Thyroid gland (tissue), 4 donors: ENCODE measurements around the gene B3GNT5. TPM values are rescaled to one million over a fixed set of nuclear protein-coding genes. Genes with fewer than 3 reads are reported as not detected.
A peak's percentile ranks its signal among the peaks of the same experiment; 100 is the strongest.

Source experiments
- DNase-seq, 2 donors: peaks; one replicate each; pipeline ENCODE4 v3.0.0-alpha.2; 2019
- H3K27ac ChIP-seq, 3 donors: fragments of 200-600 bp; sonication (generic); 1 replicate in 2 of 3; 2 replicates in 1 of 3; pipeline ENCODE4 v1.5.1; 2016 to 2019; ENCODE audit warnings: mild to moderate bottlenecking in 1 of 3, moderate library complexity in 1 of 3
- H3K27me3 ChIP-seq: fragments of 200-600 bp; sonication (generic); one replicate; pipeline ENCODE4 v1.5.1; 2019
- H3K36me3 ChIP-seq, 2 donors: fragments of 200-600 bp; sonication (generic); one replicate each; pipeline ENCODE4 v1.5.1; 2016 to 2019
- H3K4me1 ChIP-seq, 2 donors: fragments of 200-600 bp; sonication (generic); one replicate each; pipeline ENCODE4 v1.5.1; 2017 to 2019
- H3K4me3 ChIP-seq, 3 donors: fragments of 200-600 bp; sonication (generic); replicated peaks in 1 of 3; 1 replicate in 2 of 3; 2 replicates in 1 of 3; pipeline ENCODE4 v1.5.1; 2016; ENCODE audit warnings: mild to moderate bottlenecking in 1 of 3
- H3K9me3 ChIP-seq: fragments of 200-600 bp; sonication (generic); one replicate; pipeline ENCODE4 v1.5.1; 2017
- POLR2A ChIP-seq, 2 donors: fragments of 450-650 bp; IDR thresholded peaks; one replicate each; pipeline ENCODE4 v1.6.1; 2017; ENCODE audit warnings: antibody characterized with exemption in 2 of 2, mild to moderate bottlenecking in 2 of 2, moderate library complexity in 1 of 2
- WGBS, 2 donors: methylation state at CpG; one replicate each; pipeline ENCODE4 v1.1.5; 2017; 5-methylcytosine and 5-hydroxymethylcytosine counted together
- intact Hi-C: fragments of 100-400 bp; cut with DNase I; formaldehyde crosslinking; loops from one replicate; pipeline ENCODE4 v1.15.1; 2023
- total RNA-seq, 4 donors: library from RNA; depleted of rRNA; stranded (reverse); fragments of >200 nt; gene quantifications; one replicate each; pipeline ENCODE4 v1.2.3, GENCODE V29; 2016
- TF ChIP-seq, protein P1 (sequence below), 6 experiments: fragments of 200-600 bp in 3 of 6; fragments of 450-650 bp in 3 of 6; sonication (generic) in 3 of 6; IDR thresholded peaks; one replicate each; pipeline ENCODE4 v1.5.1; 2016 to 2019; ENCODE audit warnings: antibody characterized with exemption in 6 of 6, mild to moderate bottlenecking in 2 of 6, inconsistent platforms in 1 of 6, moderate library complexity in 1 of 6

The B3GNT5 gene
- total RNA-seq, 4 donors from 2014 or later, result 5.2 to 10.6 (median 7.1) TPM

DNA sequence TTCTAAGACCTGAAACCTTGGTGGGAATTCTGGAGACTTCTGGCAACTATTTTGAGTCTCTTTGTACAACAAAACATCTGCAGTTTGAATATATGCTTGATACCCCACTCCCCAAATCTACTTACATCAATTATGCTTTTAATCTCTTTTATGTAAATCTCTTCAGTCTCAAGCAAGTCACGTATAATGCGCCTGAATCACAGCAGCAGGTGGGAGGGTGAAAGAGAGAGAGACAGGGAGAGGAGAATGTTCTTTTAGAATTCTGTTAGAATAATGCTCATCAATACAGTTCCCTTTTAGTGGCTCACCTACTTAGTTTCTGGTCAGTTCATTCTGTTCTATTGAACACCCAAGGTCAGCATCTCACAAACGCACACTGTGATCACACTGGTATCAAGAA is 22.2 kb upstream of the B3GNT5 start:
- intact Hi-C loops, result no loop called here
- TF ChIP-seq, protein P1, sequence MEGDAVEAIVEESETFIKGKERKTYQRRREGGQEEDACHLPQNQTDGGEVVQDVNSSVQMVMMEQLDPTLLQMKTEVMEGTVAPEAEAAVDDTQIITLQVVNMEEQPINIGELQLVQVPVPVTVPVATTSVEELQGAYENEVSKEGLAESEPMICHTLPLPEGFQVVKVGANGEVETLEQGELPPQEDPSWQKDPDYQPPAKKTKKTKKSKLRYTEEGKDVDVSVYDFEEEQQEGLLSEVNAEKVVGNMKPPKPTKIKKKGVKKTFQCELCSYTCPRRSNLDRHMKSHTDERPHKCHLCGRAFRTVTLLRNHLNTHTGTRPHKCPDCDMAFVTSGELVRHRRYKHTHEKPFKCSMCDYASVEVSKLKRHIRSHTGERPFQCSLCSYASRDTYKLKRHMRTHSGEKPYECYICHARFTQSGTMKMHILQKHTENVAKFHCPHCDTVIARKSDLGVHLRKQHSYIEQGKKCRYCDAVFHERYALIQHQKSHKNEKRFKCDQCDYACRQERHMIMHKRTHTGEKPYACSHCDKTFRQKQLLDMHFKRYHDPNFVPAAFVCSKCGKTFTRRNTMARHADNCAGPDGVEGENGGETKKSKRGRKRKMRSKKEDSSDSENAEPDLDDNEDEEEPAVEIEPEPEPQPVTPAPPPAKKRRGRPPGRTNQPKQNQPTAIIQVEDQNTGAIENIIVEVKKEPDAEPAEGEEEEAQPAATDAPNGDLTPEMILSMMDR (IDR thresholded peaks at IDR 0.05), result no peak
- no peak for TF ChIP-seq POLR2A (IDR thresholded peaks at IDR 0.05)
- H3K36me3 ChIP-seq, result no peaks in the 10 kb centered on the region
- H3K27me3 ChIP-seq, result no peaks in the 10 kb centered on the region
- H3K4me3 ChIP-seq, result no peak overlapping the region
- no peaks in the 10 kb centered on the region for H3K4me1 ChIP-seq
- no peak for DNase-seq
- H3K9me3 ChIP-seq, result no peaks in the 10 kb centered on the region
- whole genome bisulfite sequencing, 2 donors, result 94 to 97% methylated on average over 3 of the region's 3 CpGs
- no peak overlapping the region for H3K27ac ChIP-seq

DNA sequence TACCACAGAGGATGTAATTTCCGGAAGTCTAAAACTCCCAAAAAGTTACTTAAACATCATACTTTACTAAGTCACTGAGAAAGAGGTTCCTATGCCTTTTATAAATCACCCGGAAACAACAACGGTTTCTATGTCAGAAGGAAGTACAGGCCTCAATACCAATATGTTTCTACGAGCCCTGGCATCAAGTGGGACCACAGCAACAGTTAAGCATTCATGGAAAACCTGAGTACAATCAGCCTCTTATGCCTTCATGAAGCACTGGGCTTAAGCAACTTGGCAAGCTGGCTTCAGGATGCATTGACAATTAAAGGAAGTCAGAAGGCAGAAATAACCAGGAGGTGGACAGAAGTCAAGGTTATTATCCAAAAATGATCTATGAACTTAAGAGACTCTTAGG is 19.1 kb upstream of the B3GNT5 start:
- Histone ChIP-seq H3K36me3 (no peaks in the 10 kb centered on the region), H3K4me1 (no peaks in the 10 kb centered on the region), H3K27me3 (no peaks in the 10 kb centered on the region), H3K9me3 (no peaks in the 10 kb centered on the region), H3K4me3 (no peak overlapping the region), H3K27ac (no peak overlapping the region)
- 67 to 69% methylated on average over 4 of the region's 4 CpGs for WGBS, 2 donors
- no peak for DNase-seq
- no peak for TF ChIP-seq POLR2A (IDR thresholded peaks at IDR 0.05)
- TF ChIP-seq, protein P1 (IDR thresholded peaks at IDR 0.05), result no peak
- intact Hi-C loops, result no loop called here

DNA sequence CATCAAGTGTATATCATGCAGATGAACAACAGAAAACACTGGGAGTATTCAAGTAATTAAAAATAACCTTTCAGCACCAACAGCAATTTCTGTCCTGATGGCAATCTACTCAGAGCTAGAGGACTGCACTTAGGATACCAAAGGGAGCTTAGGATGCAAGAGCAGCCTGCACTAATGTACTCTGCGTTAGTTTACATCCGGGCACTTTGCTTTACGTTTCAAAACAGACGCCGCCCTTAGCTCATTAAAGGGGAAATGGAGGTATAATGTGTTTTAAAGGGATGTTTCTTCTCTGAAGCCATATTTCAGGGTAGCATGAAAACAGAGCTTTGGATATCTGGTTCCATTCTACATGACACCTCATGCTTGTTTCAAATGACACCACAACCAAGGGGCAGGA is 14.0 kb upstream of the B3GNT5 start:
- TF ChIP-seq, protein P1 (IDR thresholded peaks at IDR 0.05), result no peak
- TF ChIP-seq POLR2A (IDR thresholded peaks at IDR 0.05), result no peak
- Histone ChIP-seq H3K4me1 (no peaks in the 10 kb centered on the region), H3K27ac (no peak overlapping the region), H3K27me3 (no peaks in the 10 kb centered on the region), H3K9me3 (no peaks in the 10 kb centered on the region), H3K36me3 (no peaks in the 10 kb centered on the region), H3K4me3 (no peak overlapping the region)
- intact Hi-C loops, result no loop called here
- no peak for DNase-seq
- WGBS, 2 donors, result 81 to 84% methylated on average over 5 of the region's 5 CpGs

DNA sequence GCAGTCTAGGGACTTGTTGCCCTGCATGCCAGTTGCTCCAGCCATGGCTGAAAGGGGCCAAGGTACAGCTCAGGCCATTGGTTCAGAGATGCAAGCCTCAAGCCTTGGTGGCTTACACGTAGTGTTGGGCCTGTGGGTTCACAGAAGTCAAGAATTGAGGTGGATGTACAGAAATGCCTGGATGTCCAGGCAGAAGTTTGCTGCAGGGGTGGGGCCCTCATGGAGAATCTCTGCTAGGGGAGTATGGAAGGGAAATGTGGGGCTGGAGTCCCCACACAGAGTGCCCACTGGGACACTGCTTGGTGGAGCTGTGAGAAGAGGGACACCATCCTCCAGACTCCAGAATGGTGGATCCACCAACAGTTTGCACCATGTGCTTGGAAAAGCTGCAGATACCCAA is 10.6 kb upstream of the B3GNT5 start:
- intact Hi-C loops, result no loop called here
- Histone ChIP-seq H3K27me3 (no peaks in the 10 kb centered on the region), H3K4me3 (no peak overlapping the region), H3K27ac (no peak overlapping the region), H3K4me1 (no peaks in the 10 kb centered on the region), H3K9me3 (no peaks in the 10 kb centered on the region), H3K36me3 (no peaks in the 10 kb centered on the region)
- 82 to 100% methylated on average over 1 of the region's 1 CpG for WGBS, 2 donors
- DNase-seq, result no peak
- TF ChIP-seq, protein P1 (IDR thresholded peaks at IDR 0.05), result no peak
- no peak for TF ChIP-seq POLR2A (IDR thresholded peaks at IDR 0.05)

DNA sequence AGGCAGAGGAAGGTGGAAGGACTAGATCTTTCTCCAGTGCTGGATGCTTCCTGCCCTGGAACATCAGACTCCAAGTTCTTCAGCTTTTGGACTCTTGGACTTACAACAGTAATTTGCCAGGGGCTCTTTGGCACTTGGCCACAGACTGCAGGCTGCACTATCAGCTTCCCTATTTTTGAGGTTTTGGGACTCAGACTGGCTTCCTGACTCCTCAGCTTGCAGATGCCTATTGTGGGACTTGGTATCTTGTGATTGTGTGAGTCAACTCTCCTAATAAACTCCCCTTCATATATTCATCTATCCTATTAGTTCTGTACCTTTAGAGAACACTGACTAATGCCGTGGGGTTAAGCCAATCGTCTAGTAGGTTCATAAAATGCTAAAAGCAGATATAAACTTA is 8.8 kb upstream of the B3GNT5 start:
- TF ChIP-seq POLR2A (IDR thresholded peaks at IDR 0.05), result no peak
- TF ChIP-seq, protein P1 (IDR thresholded peaks at IDR 0.05), result no peak
- Histone ChIP-seq H3K4me1 (no peaks in the 10 kb centered on the region), H3K36me3 (no peaks in the 10 kb centered on the region), H3K27me3 (no peaks in the 10 kb centered on the region), H3K4me3 (no peak overlapping the region), H3K27ac (no peak overlapping the region), H3K9me3 (no peaks in the 10 kb centered on the region)
- intact Hi-C loops, result no loop called here
- 84 to 90% methylated on average over 2 of the region's 2 CpGs for WGBS, 2 donors
- DNase-seq, result peak in 1 of 2 donors; percentile 16
